Measurements from ENCODE around the gene KRTAP10-9. TPM values are rescaled to one million over a fixed set of nuclear protein-coding genes. Genes with fewer than 3 reads are reported as not detected.
"Not testable (repeated sequence)": the region's sequence is repeated elsewhere in the genome, so short reads cannot be mapped to it uniquely, and the experiment has no call there.

KRTAP10-9 gene
- polyA plus RNA-seq, 3 donors, result not detected

DNA sequence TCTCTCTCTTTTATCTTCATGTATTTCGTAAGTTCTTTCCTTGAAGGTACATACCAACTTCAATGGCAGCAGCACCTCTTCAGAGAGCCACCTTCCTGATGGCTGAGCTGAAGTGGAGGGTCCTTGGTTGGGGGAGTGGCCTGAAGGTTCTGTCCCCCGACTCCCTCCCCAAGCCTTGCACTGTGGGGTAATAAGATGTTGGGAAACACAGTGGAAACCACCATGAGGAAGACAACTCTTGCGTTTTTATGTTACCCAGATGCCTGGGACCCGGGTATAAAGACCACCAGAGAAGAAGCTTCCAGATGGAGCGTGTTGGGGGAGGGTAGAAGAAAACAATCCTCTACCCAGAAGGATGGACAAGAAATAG is 31.6 kb downstream of the KRTAP10-9 start:
- no peaks in the 10 kb centered on the region for H3K79me2 ChIP-seq (ENCODE audit: insufficient read depth, low read length)
- H3K9me3 Mint-ChIP-seq, result peaks cover 27 to 58% (median 42%) of the 10 kb centered on the region in 7 donors
- intact Hi-C loops (cut with micrococcal nuclease), result no loop called here
- no peaks in the 10 kb centered on the region for H3K36me3 ChIP-seq (replicated peaks in 1 of 2; ENCODE audit: control insufficient read depth in 1 of 2, insufficient read depth in 2 of 2, low read length in 2 of 2)
- H4K20me1 ChIP-seq (ENCODE audit: insufficient read depth, low read length), result no peaks in the 10 kb centered on the region
- H3K27me3 Mint-ChIP-seq (ENCODE audit: low read depth in 3 of 3), result peaks cover 8 to 14% (median 10%) of the 10 kb centered on the region in 3 donors
- no peak for DNase-seq
- H3K4me3 ChIP-seq (replicated peaks in 1 of 3; ENCODE audit: low read depth in 2 of 3, low read length in 3 of 3), result no peak overlapping the region
- H3K27ac Mint-ChIP-seq, result no peak overlapping the region
- no peaks in the 10 kb centered on the region for H3K27me3 ChIP-seq (ENCODE audit: control insufficient read depth in 2 of 2, insufficient read depth in 2 of 2, low read length in 2 of 2)
- no CpG with 5 or more reads among the region's 5 CpGs for WGBS (ENCODE audit: insufficient coverage)
- H3K27ac ChIP-seq (ENCODE audit: low read depth in 1 of 2, low read length in 2 of 2), result no peak overlapping the region
- TF ChIP-seq, protein P1, sequence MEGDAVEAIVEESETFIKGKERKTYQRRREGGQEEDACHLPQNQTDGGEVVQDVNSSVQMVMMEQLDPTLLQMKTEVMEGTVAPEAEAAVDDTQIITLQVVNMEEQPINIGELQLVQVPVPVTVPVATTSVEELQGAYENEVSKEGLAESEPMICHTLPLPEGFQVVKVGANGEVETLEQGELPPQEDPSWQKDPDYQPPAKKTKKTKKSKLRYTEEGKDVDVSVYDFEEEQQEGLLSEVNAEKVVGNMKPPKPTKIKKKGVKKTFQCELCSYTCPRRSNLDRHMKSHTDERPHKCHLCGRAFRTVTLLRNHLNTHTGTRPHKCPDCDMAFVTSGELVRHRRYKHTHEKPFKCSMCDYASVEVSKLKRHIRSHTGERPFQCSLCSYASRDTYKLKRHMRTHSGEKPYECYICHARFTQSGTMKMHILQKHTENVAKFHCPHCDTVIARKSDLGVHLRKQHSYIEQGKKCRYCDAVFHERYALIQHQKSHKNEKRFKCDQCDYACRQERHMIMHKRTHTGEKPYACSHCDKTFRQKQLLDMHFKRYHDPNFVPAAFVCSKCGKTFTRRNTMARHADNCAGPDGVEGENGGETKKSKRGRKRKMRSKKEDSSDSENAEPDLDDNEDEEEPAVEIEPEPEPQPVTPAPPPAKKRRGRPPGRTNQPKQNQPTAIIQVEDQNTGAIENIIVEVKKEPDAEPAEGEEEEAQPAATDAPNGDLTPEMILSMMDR (IDR thresholded peaks at IDR 0.05), result no peak
- H3K4me1 ChIP-seq (ENCODE audit: control insufficient read depth in 1 of 2, insufficient read depth in 2 of 2, low read length in 2 of 2), result no peaks in the 10 kb centered on the region
- no peaks in the 10 kb centered on the region for H3K4me1 Mint-ChIP-seq
- no peak overlapping the region for H3K4me3 Mint-ChIP-seq
- H2AFZ ChIP-seq (ENCODE audit: insufficient read depth, low read depth, low read length, poor library complexity, severe bottlenecking), result no peak overlapping the region
- no peak overlapping the region for H3K4me2 ChIP-seq (replicated peaks; ENCODE audit: extremely low read depth, low read length, poor library complexity, severe bottlenecking)
- H3K9ac ChIP-seq (ENCODE audit: insufficient read depth, low read length, poor library complexity, severe bottlenecking), result no peak overlapping the region
- H3K36me3 Mint-ChIP-seq, result no peaks in the 10 kb centered on the region
- peaks cover 16 to 51% of the 10 kb centered on the region in 2 donors for H3K9me3 ChIP-seq (replicated peaks in 1 of 2; ENCODE audit: control insufficient read depth in 1 of 2, insufficient read depth in 1 of 2, low read length in 2 of 2)

DNA sequence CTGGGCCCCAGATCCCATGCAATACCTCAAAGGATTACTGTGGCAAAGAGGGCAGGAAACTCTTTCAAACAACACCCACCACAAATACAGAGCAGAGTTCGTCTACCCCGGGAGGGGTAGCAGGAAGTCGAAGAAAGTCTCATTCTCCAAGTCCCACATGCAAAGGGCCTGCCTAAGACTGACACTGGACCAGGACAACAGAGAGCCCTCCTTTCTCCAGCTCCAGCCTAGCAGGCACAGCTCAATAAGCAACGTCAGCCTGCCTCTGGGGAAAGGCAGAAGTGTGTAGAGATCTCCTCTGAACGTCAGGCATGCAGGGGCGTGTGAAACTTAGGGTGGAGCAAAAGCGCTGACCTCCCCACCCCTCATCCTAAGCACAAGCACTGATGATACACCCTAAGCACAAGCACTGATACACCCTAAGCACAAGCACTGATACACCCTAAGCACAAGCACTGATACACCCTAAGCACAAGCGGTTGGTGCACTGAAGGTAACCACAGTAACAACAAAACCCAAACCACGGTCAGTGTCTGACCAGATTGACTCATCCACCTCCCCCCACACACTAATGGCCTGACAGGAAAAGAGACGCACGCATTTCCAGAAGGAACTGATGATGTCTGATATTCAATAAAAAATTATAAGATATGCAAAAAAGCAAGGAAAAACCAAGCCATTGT is 32.2 kb downstream of the KRTAP10-9 start:
- no peaks in the 10 kb centered on the region for H3K36me3 ChIP-seq (replicated peaks in 1 of 2; ENCODE audit: control insufficient read depth in 1 of 2, insufficient read depth in 2 of 2, low read length in 2 of 2)
- no peak overlapping the region for H2AFZ ChIP-seq (ENCODE audit: insufficient read depth, low read depth, low read length, poor library complexity, severe bottlenecking)
- TF ChIP-seq, protein P1 (IDR thresholded peaks at IDR 0.05), result no peak
- H3K27me3 ChIP-seq (ENCODE audit: control insufficient read depth in 2 of 2, insufficient read depth in 2 of 2, low read length in 2 of 2), result no peaks in the 10 kb centered on the region
- 35% methylated on average over 3 of the region's 11 CpGs for WGBS (ENCODE audit: insufficient coverage)
- intact Hi-C loops (cut with micrococcal nuclease), result no loop called here
- no peak for DNase-seq
- peaks cover 25 to 55% (median 41%) of the 10 kb centered on the region in 7 donors for H3K9me3 Mint-ChIP-seq
- H3K27ac Mint-ChIP-seq, result peak overlapping the region in 2 of 7 donors; percentile 14 to 36
- H3K4me1 Mint-ChIP-seq, result no peaks in the 10 kb centered on the region
- H3K4me3 Mint-ChIP-seq, result no peak overlapping the region
- H3K4me3 ChIP-seq (replicated peaks in 1 of 3; ENCODE audit: low read depth in 2 of 3, low read length in 3 of 3), result no peak overlapping the region
- H3K27me3 Mint-ChIP-seq (ENCODE audit: low read depth in 3 of 3), result peaks cover 8 to 11% (median 10%) of the 10 kb centered on the region in 3 donors
- no peaks in the 10 kb centered on the region for H3K36me3 Mint-ChIP-seq
- no peaks in the 10 kb centered on the region for H3K79me2 ChIP-seq (ENCODE audit: insufficient read depth, low read length)
- no peak overlapping the region for H3K27ac ChIP-seq (ENCODE audit: low read depth in 1 of 2, low read length in 2 of 2)
- H3K4me1 ChIP-seq (ENCODE audit: control insufficient read depth in 1 of 2, insufficient read depth in 2 of 2, low read length in 2 of 2), result no peaks in the 10 kb centered on the region
- H4K20me1 ChIP-seq (ENCODE audit: insufficient read depth, low read length), result no peaks in the 10 kb centered on the region
- H3K9me3 ChIP-seq (replicated peaks in 1 of 2; ENCODE audit: control insufficient read depth in 1 of 2, insufficient read depth in 1 of 2, low read length in 2 of 2), result peaks cover 16 to 46% of the 10 kb centered on the region in 2 donors
- no peak overlapping the region for H3K4me2 ChIP-seq (replicated peaks; ENCODE audit: extremely low read depth, low read length, poor library complexity, severe bottlenecking)
- H3K9ac ChIP-seq (ENCODE audit: insufficient read depth, low read length, poor library complexity, severe bottlenecking), result no peak overlapping the region

DNA sequence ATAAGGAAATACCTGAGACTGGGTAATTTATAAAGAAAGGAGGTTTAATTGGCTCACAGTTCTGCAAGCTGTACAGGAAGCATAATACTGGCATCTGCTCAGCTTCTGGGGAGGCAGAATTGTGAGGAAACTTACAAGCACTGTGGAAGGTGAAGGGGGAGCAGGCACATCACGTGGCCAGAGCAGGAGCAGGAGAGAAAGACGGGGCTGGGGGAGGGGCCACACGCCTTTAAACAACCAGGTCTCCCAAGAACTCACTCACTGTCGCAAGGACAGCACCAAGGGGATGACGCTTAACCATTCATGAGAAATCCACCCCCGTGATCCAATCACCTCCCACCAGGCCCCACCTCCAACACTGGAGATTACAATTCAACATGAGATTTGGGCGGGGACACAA is 34.7 kb downstream of the KRTAP10-9 start:
- intact Hi-C loops (cut with micrococcal nuclease); H3K27ac ChIP-seq (ENCODE audit: low read depth in 1 of 2, low read length in 2 of 2); H4K20me1 ChIP-seq (ENCODE audit: insufficient read depth, low read length); H3K9ac ChIP-seq (ENCODE audit: insufficient read depth, low read length, poor library complexity, severe bottlenecking); H3K4me3 ChIP-seq (replicated peaks in 1 of 3; ENCODE audit: low read depth in 2 of 3, low read length in 3 of 3); H3K79me2 ChIP-seq (ENCODE audit: insufficient read depth, low read length); H3K27me3 ChIP-seq (ENCODE audit: control insufficient read depth in 2 of 2, insufficient read depth in 2 of 2, low read length in 2 of 2); H3K4me1 Mint-ChIP-seq; DNase-seq; H3K36me3 Mint-ChIP-seq; H3K4me3 Mint-ChIP-seq; H3K27ac Mint-ChIP-seq; H3K4me1 ChIP-seq (ENCODE audit: control insufficient read depth in 1 of 2, insufficient read depth in 2 of 2, low read length in 2 of 2); H3K36me3 ChIP-seq (replicated peaks in 1 of 2; ENCODE audit: control insufficient read depth in 1 of 2, insufficient read depth in 2 of 2, low read length in 2 of 2); H2AFZ ChIP-seq (ENCODE audit: insufficient read depth, low read depth, low read length, poor library complexity, severe bottlenecking); H3K4me2 ChIP-seq (replicated peaks; ENCODE audit: extremely low read depth, low read length, poor library complexity, severe bottlenecking): not testable (repeated sequence)
- WGBS (ENCODE audit: insufficient coverage), result 33% methylated on average over 1 of the region's 7 CpGs
- Mint-ChIP-seq H3K27me3 (ENCODE audit: low read depth in 3 of 3) (peaks cover 9 to 14% (median 10%) of the 10 kb centered on the region in 3 donors), H3K9me3 (peaks cover 16 to 45% (median 34%) of the 10 kb centered on the region in 7 donors)
- H3K9me3 ChIP-seq (replicated peaks in 1 of 2; ENCODE audit: control insufficient read depth in 1 of 2, insufficient read depth in 1 of 2, low read length in 2 of 2), result peaks cover 16 to 31% of the 10 kb centered on the region in 2 donors

All from CD14-positive monocyte (primary cell).